ENCODE results near the gene PHETA1.
"Not testable (repeated sequence)": the region's sequence is repeated elsewhere in the genome, so short reads cannot be mapped to it uniquely, and the experiment has no call there.

PHETA1 gene

DNA sequence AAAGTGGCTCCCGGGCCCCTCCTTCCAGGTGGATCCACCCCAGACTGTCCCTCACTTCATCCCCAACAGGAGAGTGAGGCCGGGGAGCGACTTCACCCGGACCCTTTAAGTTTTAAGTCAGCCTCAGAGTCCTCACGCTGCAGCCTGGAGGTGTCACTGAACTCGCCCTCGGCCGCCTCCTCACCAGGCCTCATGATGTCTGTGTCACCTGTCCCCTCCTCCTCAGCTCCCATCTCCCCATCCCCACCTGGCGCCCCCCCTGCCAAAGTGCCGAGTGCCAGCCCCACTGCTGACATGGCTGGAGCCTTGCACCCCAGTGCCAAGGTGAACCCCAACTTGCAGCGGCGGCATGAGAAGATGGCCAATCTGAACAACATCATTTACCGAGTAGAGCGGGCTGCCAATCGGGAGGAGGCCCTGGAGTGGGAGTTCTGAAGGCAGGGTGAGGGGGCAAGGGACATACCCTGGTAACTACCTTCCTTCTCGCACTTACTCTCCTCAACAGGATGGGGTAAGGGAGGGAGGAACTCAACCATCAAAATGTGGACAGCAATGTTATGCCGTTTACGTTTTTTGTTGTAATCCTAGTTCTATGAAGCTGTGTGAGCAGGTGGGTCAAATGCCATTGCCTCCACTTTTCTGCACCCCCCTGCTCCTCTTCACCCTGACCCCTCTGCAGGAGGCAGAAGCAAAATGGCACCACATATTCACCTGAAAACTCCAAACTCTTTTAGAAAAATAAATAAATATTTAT, 20.8 kb downstream of the PHETA1 start:
- DNase-seq, result no peak

DNA sequence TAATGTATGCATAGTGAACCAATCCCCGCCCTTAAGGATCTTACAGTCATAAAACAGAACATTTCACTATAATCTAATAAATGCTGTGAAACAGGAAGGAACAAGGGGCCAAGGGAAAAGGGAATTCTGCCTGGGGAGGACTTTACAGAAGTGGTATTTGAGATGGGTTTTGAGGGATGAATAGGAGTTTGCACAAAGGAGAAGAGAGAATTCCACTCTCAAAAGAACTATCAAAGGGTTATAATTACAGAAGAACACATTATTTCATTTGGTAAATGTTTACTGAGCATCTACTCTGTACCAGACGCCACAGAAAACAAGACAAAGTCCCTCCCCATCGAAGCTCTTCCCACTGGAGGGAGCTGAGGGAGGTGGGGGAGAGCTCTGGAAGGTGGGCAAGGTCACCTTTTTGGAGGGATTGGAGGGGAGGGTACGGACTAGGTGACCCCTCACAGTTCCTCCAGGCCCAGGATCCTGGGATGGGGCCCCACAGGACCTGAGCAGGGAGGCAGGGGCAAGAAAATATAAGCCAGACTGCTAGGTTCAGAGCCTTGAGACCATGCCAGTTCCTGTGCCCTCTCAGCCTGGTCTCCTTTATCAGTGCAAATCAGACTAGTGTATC, 24.5 kb downstream of the PHETA1 start:
- DNase-seq, result no peak

DNA sequence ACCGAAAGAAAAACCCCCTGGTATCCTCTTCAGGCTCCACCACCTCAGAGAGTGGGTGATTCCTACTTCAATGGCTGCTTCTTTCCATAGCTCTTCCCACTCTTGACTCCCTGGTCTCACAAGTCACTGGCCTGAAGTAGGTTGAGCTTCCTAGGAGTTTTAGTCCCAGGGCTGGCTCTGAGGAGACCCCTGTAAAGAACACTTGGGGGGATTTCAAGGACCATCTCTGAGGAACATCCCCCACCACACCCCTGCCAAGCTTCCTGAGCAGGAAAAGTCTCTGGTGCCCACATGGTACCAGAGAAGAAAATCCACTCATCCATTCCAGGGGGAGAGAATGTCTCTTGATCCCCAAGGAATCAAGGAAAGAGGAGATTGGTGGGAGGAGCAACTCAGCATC, 25.7 kb downstream of the PHETA1 start:
- DNase-seq, result no peak

DNA sequence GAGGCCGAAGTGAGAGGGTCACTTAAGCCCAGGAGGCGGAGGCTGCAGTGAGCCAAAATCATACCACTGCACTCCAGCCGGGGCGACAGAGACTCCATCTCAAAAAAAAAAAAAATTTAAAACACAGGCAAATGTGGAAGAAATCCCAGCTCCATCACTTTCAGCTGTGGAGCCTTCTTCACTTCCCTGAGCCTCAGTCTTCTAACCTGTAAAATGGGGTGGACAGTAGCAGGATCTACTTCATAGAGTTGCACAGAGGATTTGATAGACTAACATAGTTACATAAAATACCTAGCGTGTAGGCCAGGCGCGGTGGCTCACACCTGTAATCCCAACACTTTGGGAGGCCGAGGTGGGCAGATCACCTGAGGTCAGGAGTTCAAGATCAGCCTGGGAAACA, 26.5 kb downstream of the PHETA1 start:
- no peak for DNase-seq

DNA sequence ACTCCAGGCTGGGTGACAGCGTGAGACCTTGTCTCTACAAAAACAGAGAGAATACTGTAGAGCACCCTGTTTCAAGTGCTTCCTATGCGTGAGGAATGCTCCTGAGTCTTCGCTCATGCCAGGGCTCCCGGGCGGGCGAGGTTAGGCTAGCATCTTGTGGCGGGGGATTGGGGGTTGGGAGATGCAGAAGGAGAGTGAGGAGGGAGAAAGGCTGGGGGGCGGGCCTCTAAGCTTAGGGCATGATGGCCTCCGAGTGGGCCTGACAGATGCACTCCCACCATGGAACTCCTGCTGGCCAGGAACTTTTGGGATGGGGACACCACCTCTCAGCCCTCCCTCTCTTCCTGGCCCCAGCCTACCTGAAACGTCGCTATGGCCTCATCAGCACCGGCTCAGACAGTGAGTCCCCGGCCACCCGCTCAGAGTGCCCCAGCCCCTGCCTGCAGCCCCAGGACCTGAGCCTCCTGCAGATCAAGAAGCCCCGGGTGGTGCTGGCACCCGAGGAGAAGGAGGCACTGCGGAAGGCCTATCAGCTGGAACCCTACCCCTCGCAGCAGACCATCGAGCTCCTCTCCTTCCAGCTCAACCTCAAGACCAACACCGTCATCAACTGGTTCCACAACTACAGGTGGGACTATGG, 27.3 kb downstream of the PHETA1 start:
- no peak for DNase-seq

DNA sequence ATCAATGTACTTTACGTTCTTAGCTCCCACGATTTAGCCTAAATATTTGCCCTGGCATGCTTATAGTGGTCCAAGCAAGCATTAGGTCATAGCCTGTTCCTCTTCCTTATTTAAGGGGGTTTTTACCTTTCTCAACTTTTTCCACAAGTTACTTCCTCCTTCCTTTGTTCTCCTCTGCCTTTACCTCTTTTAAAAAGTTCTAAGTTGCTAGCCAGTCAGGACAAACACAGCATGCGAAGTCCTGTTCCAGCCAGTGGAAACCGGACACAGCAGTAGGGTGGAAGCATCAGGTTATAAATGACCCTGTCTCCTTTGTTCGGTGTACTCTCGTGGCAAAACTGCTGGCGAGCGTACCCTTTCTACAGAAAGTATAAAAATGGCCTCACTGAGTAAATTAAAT, 28.2 kb downstream of the PHETA1 start:
- DNase-seq, result not testable (repeated sequence)

DNA sequence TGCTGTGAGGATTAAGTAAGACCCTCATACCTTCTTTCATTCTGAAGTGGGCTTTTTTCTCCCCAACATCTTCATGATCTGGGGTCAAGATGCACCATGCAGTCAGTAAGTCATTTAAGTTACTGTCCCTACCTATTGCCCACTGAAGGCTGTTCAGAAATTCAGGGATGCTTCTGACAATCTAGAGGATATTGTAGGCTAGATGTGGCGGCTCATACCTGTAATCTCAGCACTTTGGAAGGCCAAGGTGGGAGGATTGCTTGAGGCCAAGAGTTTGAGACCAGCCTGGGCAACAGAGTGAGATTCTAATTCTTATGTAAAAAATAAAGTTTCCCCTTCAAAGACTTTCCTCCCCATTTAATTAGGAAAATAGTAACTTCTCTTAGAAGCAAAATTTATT, 28.7 kb downstream of the PHETA1 start:
- no peak for DNase-seq

DNA sequence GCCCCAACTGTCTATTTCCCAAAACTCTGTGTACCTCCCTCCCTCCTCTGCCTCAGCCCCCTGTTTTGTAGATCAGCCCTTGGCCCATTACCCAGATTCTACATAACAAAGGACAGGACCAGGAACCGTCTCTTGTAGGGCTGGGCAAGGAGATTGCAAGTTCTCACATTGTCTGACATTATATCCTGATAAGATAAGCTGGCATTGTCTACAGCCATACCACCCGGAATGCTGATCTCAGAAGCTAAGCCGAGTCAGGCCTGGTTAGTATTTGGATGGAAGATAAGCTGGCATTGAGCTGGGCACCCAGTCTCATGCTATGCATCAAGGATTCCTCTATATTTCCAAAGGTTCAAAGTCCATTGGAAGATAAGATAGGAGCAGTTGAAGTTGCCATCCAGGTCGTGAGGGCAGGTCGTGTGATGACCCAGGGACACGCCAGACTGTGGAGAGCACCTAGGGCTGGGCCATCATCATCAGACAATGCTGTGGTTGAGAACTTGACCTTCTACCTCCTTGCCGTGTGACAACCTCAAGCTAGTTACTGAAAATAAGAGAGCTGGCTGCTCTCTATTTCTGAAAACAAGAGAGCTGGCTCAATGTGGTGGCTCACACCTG, 29.5 kb downstream of the PHETA1 start:
- DNase-seq, result no peak

DNA sequence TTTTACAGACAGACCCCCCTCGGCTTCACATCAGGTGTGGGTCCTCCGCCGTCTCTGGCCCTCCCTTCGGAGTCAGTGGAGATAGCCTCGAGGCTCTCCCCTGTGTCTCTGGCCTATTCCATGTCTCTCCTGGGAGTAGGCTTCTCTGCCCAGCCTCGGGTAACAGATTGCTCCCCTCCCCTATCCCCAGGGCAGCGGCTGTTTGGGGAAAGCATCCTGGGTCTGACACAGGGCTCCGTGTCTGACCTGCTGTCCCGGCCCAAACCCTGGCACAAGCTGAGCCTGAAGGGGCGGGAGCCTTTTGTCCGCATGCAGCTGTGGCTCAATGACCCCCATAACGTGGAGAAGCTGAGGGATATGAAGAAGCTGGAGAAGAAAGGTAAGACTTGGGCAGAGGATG, 30.8 kb downstream of the PHETA1 start:
- DNase-seq, result no peak

DNA sequence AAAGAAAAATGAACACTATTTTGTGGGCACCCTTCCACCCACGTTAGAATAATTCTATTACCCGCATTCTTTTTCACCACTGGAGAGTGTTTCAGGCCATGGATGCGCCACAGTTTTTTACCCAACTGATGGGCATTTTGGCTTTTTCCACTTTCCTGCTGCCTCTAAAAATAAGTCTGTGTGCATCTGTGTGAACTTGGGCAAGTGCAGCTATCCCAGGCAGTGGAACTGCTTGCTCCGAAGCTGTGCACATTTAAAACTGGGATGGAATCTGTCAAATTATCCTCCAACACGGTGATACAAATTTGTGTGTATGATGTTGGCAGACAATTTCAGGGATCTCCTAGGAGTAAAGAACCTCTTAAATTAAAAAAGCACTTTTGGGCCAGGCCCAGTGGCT, 31.5 kb downstream of the PHETA1 start:
- DNase-seq, result no peak

DNA sequence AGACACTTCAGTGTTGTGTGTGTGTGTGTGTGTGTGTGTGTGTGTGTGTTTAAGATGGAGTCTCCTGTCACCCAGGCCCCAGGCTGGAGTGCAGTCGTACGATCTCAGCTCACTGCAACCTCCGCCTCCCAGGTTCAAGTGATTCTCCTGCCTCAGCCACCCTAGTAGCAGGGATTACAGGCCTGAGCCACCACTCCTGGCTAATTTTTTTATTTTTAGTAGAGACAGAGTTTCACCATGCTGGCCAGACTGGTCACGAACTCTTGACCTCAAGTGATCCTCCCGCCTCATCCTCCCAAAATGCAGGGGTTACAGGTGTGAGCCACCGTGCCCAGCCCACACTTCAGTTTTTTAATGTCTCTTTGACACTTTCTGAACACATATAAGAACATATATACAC, 32.5 kb downstream of the PHETA1 start:
- DNase-seq, result not testable (repeated sequence)

DNA sequence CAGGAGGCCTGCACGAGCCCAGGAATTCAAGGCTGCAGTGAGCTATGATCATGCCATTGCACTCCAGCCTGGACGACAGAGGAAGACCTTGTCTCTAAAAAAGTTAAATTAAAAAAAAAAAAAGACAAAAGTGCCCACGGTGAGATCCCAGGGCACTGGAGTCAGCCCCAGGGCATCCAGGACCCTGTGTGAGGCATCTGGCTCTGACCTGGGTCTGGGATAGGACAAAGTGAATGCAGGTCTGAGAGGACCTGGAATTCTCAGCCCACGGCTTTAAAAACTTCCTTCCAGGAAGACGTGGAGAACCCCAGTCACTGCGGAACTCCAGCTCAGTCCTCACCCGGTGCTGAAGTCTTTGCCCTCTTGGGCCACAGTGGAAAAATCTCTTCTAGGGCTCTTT, 33.1 kb downstream of the PHETA1 start:
- DNase-seq, result no peak

DNA sequence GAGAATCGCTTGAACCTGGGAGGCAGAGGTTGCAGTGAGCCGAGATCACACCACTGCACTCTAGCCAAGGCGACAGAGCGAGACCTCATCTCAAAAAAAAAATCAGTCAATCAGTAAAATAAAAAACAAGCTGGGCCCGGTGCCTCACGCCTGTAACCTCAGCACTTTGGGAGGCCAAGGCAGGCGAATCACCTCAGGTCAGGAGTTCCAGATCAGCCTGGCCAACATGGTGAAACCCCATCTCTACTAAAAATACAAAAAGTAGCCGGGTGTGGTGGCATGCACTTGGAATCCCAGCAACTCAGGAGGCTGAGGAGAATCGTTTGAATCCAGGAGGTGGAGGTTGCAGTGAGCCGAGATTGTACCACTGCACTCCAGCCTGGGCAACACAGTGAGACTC, 33.6 kb downstream of the PHETA1 start:
- not testable (repeated sequence) for DNase-seq

DNA sequence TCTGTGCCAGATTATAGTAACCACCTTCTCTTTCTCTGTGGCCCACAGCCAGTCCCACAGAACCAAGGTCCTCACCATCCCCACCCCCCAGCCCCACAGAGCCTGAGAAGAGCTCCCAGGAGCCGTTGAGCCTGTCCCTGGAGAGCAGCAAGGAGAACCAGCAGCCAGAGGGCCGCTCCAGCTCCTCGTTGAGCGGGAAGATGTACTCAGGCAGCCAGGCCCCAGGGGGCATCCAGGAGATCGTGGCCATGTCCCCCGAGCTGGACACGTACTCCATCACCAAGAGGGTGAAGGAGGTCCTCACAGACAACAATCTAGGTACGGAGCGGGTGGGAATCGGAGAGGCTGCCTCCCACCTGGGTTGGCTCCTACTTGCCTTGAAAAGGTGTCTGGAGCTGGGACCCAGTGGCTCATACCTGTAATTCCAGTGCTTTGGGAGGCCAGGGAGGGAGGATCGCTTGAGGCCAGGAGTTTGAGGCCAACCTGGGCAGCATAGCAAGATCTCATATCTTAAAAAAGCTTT, 34.4 kb downstream of the PHETA1 start:
- no peak for DNase-seq

DNA sequence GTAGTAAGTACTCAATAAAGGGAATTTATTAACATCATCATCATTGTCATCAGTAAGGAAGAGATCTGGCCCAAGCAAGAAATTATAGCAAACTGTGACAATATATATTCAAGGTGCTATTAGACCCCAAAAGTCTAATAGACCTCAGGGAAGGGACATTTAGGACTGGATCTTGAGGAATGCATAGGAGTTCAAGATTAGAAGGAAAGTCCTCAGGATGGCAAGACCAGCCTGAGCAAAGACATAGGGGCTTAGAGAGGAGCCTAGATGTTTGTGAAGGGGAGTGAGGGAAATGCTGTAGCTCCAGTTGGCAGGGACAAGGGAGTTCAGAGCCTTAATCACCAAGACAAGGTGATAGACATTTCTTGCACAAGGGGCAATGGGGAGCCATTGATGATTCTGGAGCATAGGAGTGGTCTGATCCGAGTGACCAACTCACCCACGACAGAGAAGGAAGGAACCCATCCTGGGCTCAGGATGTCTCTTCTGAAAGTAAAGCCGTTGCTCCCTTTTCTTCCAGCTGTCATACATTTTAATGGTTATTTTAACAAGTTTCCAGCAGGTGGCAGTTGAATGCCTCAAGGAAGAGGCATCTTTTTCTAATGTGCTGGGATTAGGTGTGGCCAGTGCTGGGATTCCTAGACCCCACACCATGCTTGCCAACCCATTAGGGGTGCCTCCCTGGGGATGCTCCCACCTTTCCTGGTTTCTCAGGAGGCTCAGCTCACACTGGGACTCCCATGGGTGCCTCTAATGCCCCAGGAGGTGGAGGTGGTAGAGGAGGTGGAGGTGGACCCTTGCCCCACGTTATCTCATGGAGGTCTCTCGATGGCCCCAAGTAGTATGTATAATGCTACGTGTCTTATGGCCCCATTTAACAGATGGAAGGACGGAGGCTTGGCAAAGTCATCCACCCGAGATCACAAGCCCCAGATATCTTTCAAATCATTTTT, 37.8 kb downstream of the PHETA1 start:
- DNase-seq, result peak in 1 of 2 donors; percentile 31

DNA sequence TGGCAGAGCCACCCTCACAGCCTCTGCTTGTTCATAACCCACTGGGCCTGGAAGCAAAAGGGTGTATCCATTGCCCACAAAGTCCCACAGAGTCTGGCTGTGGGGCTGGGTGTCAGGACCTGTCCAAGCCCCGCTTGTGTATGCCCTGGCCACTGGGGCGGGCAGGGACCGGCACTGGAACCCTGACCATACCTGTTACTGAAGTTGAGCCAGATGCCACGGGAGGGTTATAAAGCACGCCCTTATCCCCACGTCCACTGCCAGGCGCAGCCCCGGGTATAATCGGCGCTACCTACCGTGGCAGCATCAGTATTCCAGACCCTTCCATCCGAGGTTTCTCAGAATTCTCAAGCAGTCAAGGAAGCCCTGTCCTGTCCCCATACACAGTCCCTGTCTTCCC, 40.8 kb downstream of the PHETA1 start:
- DNase-seq, result no peak

DNA sequence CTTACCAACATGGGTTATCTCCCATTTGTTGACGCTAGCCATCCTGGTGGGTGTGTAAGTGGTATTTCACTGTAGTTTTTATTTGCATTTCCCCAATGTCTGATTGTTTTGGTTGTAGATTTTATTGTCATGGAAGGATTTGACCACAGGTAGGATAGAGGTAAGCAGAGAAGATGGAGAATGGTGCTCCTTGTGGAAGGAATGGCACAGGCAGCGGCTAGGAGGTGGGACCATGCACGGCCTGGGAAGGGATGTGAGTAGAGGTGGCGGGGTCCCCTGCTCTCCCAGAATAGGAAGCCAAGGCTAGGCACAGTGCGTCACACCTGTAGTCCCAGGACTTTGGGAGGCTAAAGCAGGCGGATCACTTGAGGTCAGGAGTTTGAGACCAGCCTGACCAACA, 41.4 kb downstream of the PHETA1 start:
- DNase-seq, result no peak

DNA sequence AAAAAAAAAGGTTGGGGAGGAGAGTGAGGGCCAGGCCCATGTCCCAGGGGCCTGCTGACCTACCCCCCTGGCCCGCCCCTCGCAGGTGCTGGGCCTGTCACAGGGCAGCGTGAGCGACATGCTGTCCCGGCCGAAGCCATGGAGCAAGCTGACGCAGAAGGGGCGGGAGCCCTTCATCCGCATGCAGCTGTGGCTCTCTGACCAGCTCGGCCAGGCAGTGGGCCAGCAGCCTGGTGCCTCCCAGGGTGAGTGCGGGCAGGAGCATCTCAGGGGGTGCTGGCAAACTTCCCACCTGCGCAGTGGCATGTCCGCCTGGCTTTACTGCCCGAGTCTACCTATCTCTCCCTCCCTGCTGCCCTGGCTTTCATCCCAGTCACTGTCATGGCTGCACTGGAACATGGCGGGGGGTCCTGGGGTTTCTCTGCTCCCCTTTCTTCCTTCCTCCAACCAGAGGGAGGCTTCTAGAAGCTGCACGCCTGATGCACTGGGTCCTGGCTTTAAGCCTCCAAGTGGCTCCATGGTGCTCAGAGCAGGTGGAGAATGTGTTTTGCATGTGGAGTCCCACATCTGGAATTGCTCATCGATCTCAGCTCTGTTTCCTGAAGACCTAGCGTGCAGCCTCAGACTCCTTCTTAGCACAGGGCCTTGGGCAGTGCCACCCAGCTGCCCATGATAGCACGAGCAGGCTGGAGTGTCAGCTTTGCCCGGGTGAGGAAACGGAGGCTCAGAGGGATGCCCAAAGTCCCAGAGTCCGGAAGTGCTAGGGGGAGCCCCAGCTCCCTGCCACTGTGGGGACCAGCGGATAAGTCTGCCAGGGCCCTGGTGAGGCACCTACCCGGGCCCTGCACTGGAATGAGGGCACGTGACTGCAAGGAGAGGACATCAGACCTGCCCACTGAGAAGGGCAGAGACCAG, 46.3 kb downstream of the PHETA1 start:
- DNase-seq, result no peak

DNA sequence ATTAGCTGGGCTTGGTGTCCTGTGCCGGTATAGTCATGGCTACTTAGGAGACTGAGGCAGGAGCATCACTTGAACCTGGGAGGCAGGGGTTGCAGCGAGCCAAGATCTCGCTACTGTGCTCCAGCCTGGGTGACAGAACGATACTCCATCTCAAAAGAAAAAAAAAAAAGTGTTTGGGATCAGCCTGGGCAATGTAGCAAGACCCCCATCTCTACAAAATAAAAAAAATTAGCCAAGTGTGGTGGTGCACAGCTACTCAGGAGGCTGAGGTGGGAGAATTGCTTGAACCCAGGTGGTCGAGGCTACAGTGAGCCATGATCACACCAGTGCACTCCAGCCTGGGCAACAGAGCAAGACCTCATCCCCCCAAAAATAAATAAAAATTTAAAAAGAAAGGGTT, 47.6 kb downstream of the PHETA1 start:
- no peak for DNase-seq

DNA sequence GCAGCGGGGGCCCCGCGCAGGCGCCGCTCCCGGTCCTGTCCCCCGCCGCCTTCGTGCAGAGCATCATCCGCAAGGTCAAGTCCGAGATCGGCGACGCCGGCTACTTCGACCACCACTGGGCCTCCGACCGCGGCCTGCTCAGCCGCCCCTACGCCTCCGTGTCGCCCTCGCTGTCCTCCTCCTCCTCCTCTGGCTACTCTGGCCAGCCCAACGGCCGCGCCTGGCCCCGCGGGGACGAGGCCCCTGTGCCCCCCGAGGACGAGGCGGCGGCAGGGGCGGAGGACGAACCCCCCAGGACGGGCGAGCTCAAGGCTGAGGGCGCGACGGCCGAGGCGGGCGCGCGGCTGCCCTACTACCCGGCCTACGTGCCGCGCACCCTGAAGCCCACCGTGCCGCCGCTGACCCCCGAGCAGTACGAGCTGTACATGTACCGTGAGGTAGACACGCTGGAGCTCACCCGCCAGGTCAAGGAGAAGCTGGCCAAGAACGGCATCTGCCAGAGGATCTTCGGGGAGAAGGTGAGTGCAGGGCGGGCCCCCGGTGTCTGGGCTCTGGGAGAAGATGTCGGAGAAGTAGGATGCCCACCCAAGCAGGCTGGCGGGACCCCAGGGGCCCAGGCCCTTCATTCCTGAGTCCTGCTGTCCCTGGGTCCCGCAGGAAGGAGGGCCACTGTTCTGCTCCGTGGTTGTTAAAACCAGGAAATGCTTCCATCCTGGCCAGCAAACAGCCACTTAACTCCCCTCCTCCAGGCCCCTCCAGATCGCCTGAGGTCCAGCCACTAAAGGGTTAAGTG, 48.4 kb downstream of the PHETA1 start:
- no peak for DNase-seq

Measured in CD4-positive, alpha-beta T cell treated with Interferon alpha-2 for 1 hour (primary cell).